ENCODE measurements around the gene INSR.

- TF ChIP-seq CTCF (IDR thresholded peaks at IDR 0.05), result no peak
- no peak for TF ChIP-seq POLR2A (IDR thresholded peaks at IDR 0.05)
Observed at GRCh38 chr19:7312816-7313215, 18.6 kb upstream of the INSR start.
